GM18520 (cell line): Measurements from ENCODE around the gene AQP11.

Source experiments
- ATAC-seq: cut with Tn5 transposase; IDR thresholded peaks from one replicate; pipeline ENCODE4 v1.9.1; 2021; ENCODE audit not compliant: unreplicated experiment

Gene AQP11

DNA sequence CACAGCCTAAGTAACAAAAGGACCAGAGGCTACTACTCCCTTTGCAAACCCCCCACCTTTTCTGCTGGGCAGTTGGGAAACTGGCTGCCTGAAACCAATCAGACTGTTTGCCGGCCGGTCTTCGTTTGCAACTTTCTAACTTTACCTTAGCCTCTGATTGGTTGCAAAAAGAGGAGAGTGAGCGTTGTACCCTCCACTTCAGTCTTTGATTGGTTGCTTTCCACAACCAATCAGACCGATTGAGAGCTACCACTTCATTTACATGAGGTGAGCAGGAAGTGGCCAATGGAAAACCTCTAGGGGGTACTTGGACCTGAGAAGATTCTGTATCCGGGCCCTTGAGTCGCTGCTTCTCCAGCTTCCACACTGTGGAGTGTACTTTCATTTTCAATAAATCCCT, 66.6 kb downstream of the AQP11 start:
- ATAC-seq = no peak

DNA sequence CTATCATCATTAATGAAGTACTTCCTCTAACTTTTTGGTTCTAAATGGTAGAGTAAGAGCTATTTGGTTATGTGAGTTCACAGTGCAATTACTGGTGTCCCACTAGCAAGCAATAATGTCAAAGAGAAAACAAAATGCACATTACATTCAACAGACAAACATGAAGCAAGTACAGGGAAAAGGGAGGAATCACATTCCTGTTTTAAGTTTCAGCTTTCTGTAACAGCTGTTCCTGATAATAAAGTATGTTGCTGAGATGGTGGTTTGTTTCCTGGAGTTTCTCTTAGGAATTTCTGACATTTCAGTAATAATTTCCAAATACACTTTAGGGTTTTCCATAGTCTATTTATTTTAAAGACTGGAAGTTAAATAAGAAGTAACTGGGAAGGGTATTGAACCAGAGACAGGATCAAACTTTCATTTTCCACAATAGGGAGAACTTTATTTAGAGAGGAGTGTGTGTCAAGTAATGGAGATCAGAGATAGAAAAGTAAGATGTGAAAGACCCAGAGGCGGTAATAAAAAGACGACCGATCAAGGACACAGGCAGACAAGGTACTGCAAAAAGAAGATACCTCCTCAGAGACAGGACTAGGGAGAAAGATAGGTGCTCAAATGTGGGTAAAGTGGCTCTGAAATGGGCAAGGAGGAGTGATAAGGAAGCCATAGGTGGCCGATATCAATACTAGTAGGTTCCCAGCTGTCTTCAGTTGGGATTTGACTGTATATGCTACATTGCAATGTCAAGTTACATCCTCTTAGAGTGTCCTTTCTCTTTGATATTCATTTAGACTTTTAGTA, 68.7 kb downstream of the AQP11 start:
- ATAC-seq = no peak
